ENCODE measurements around the gene RBFOX1.

DNA sequence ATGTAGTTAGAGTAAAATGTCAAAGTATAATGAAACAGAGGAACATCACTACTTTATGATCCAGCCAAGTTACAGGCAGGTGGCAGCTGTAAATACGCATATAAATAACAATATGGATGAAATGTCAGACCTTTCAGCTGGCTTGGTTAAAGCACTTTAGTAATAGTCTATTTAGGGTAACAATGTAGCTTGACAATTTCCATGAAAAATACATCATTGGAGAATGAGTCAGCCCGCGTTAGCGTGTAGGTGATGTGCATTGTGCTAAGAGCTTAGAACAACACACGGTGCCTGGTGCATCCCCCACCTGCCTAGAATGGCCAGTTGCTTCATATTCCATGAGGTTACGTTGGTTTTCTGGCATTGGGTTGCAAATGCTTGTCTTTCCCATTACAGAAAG, 119.4 kb downstream of the RBFOX1 start:
- TF ChIP-seq, protein P1, sequence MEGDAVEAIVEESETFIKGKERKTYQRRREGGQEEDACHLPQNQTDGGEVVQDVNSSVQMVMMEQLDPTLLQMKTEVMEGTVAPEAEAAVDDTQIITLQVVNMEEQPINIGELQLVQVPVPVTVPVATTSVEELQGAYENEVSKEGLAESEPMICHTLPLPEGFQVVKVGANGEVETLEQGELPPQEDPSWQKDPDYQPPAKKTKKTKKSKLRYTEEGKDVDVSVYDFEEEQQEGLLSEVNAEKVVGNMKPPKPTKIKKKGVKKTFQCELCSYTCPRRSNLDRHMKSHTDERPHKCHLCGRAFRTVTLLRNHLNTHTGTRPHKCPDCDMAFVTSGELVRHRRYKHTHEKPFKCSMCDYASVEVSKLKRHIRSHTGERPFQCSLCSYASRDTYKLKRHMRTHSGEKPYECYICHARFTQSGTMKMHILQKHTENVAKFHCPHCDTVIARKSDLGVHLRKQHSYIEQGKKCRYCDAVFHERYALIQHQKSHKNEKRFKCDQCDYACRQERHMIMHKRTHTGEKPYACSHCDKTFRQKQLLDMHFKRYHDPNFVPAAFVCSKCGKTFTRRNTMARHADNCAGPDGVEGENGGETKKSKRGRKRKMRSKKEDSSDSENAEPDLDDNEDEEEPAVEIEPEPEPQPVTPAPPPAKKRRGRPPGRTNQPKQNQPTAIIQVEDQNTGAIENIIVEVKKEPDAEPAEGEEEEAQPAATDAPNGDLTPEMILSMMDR (conservative IDR thresholded peaks at IDR 0.05 in 1 of 2, IDR thresholded peaks at IDR 0.05 in 1 of 2; ENCODE audit: extremely low read depth in 1 of 2, insufficient read depth in 1 of 2, low read depth in 1 of 2, low read length in 2 of 2) = no peak
- no peak for TF ChIP-seq EZH2 (IDR thresholded peaks at IDR 0.05; ENCODE audit: borderline replicate concordance, low read length)

Data from mammary epithelial cell (primary cell).